Pons (tissue), 1 donor: ENCODE measurements around the gene PALM.

Experiments used
- DNase-seq: peaks from one replicate; pipeline ENCODE4 v3.0.0-alpha.2; 2016; ENCODE audit warnings: low spot score

Gene PALM

GRCh38 chr19:782878-783668 is 74.3 kb downstream of the PALM start:
- DNase-seq = no peak

- DNase-seq = no peak
Observed at GRCh38 chr19:784541-784940, 75.8 kb downstream of the PALM start.

GRCh38 chr19:787536-787935 is 78.8 kb downstream of the PALM start:
- no peak for DNase-seq

GRCh38 chr19:788686-788982 is 79.9 kb downstream of the PALM start:
- no peak for DNase-seq

GRCh38 chr19:788983-789700 is 80.4 kb downstream of the PALM start:
- no peak for DNase-seq

GRCh38 chr19:789701-790060 is 80.9 kb downstream of the PALM start:
- no peak for DNase-seq

- no peak for DNase-seq
Observed at GRCh38 chr19:791007-791566, 82.4 kb downstream of the PALM start.

- no peak for DNase-seq
Observed at GRCh38 chr19:791567-792305, 83.0 kb downstream of the PALM start.

- no peak for DNase-seq
Observed at GRCh38 chr19:792306-792885, 83.7 kb downstream of the PALM start.

- DNase-seq = no peak
Observed at GRCh38 chr19:793806-794205, 85.1 kb downstream of the PALM start.

GRCh38 chr19:795073-795611 is 86.4 kb downstream of the PALM start:
- DNase-seq = no peak

GRCh38 chr19:795691-796581 is 87.2 kb downstream of the PALM start:
- DNase-seq = no peak

GRCh38 chr19:796692-797527 is 88.2 kb downstream of the PALM start, which contains the start of gene PTBP1:
Gene PTBP1 (plus strand): TSS chr19:797452. CDS start chr19:797498, 46 bp downstream.
- DNase-seq = peak; percentile 100
